Large intestine (tissue), 12 donors: Measurements from ENCODE around the gene C1orf105. TPM values are rescaled to one million over a fixed set of nuclear protein-coding genes. Genes with fewer than 3 reads are reported as not detected.
A peak's percentile ranks its signal among the peaks of the same experiment; 100 is the strongest.
"Not testable (repeated sequence)": the region's sequence is repeated elsewhere in the genome, so short reads cannot be mapped to it uniquely, and the experiment has no call there.

Experiments
- DNase-seq, 2 donors: peaks; one replicate each; pipeline versions ENCODE4 v3.0.0 to v3.0.0-alpha.2; 2013
- H3K27ac ChIP-seq: one replicate; pipeline ENCODE4 v1.5.1; 2013; ENCODE audit warnings: low read length
- H3K27me3 ChIP-seq: 2 replicates; pipeline ENCODE4 v1.6.1; 2013; ENCODE audit warnings: low read length; ENCODE audit not compliant: control insufficient read depth, insufficient read depth
- H3K36me3 ChIP-seq: 2 replicates; pipeline ENCODE4 v1.6.1; 2013; ENCODE audit warnings: low read length; ENCODE audit not compliant: control insufficient read depth, insufficient read depth
- H3K4me1 ChIP-seq: one replicate; pipeline ENCODE4 v1.6.1; 2013; ENCODE audit warnings: low read length; ENCODE audit not compliant: control insufficient read depth, insufficient read depth
- H3K4me3 ChIP-seq: one replicate; pipeline ENCODE4 v1.5.1; 2013; ENCODE audit warnings: low read length
- H3K9me3 ChIP-seq: one replicate; pipeline ENCODE4 v1.6.1; 2013; ENCODE audit warnings: mild to moderate bottlenecking, low read depth, low read length, moderate library complexity; ENCODE audit not compliant: control insufficient read depth
- WGBS: methylation state at CpG from one replicate; pipeline ENCODE4 v1.1.5; 2013; ENCODE audit warnings: low lambda C conversion rate; ENCODE audit not compliant: insufficient coverage; 5-methylcytosine and 5-hydroxymethylcytosine counted together
- long read RNA-seq, 11 donors: transcript quantifications; one replicate each; lab custom pipeline, GENCODE V29; 2026
- polyA plus RNA-seq: library from polyadenylated mRNA; unstranded; fragments of 120-200 nt; gene quantifications from one replicate; pipeline ENCODE4 v1.2.1, GENCODE V29; 2013

C1orf105 gene
- 2.4 TPM for polyA plus RNA-seq
- long read RNA-seq, donor 1: 0 reads
- long read RNA-seq, donor 2, partial matches to known transcripts: 0 of 1 reads
- long read RNA-seq, donor 2, other reads (novel, unspliced or antisense): 0 of 1 reads
- long read RNA-seq, donor 3: 0 reads
- long read RNA-seq, donor 4: 0 reads
- long read RNA-seq, donor 5: 0 reads
- long read RNA-seq, donor 6, partial matches to known transcripts: 0 of 1 reads
- long read RNA-seq, donor 6, other reads (novel, unspliced or antisense): 0 of 1 reads
- long read RNA-seq, donor 7: 0 reads
- long read RNA-seq, donor 8: 0 reads
- long read RNA-seq, donor 9, partial matches to known transcripts: 0 of 1 reads
- long read RNA-seq, donor 9, other reads (novel, unspliced or antisense): 0 of 1 reads
- long read RNA-seq, donor 10: 0 reads
- long read RNA-seq, donor 11: 0 reads

- 63% methylated on average over 1 of the region's 1 CpG for WGBS
These were observed at the start of gene C1orf105 for GRCh38 chr1:172420385-172420784. Gene C1orf105 (plus strand): TSS chr1:172420685. CDS start chr1:172420886, 201 bp downstream.

DNA sequence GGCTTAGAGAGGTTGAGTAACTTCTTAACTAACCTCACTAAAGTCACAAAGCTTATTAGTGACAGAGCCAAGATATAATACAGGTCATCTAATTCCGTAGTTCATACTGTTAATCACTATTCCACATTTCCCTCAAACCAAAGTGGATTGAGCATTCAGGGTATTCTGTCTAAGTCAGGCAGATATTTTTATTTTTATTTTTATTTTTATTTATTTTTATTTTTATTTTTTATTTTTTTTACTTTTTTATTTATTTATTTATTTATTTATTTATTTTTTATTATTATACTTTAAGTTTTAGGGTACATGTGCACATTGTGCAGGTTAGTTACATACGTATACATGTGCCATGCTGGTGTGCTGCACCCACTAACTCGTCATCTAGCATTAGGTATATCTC is 48.8 kb upstream of the C1orf105 start:
- not testable (repeated sequence) for DNase-seq, H3K36me3 ChIP-seq, H3K27ac ChIP-seq, H3K4me1 ChIP-seq, H3K4me3 ChIP-seq, H3K27me3 ChIP-seq
- peaks cover 10% of the 10 kb centered on the region for H3K9me3 ChIP-seq
- 100% methylated on average over 1 of the region's 3 CpGs for WGBS

More at GRCh38 chr1:172420385-172420784, at the start of gene C1orf105:
- DNase-seq: no peak
- Histone ChIP-seq H3K36me3 (no peaks in the 10 kb centered on the region), H3K27ac (no peak within 1 kb of the TSS), H3K9me3 (no peaks in the 10 kb centered on the region), H3K4me3 (no peak within 1 kb of the TSS), H3K4me1 (no peaks in the 10 kb centered on the region), H3K27me3 (no peaks in the 10 kb centered on the region)

- WGBS: 100% methylated on average over 1 of the region's 1 CpG
- Histone ChIP-seq H3K27ac (no peak overlapping the region), H3K4me1 (no peaks in the 10 kb centered on the region), H3K9me3 (no peaks in the 10 kb centered on the region), H3K27me3 (no peaks in the 10 kb centered on the region), H3K4me3 (no peak overlapping the region), H3K36me3 (no peaks in the 10 kb centered on the region)
- DNase-seq: no peak
These were observed 46.6 kb upstream of the C1orf105 start for GRCh38 chr1:172373864-172374263.

- WGBS: 83% methylated on average over 2 of the region's 2 CpGs
- no peaks in the 10 kb centered on the region for H3K4me1 ChIP-seq
- no peaks in the 10 kb centered on the region for H3K27me3 ChIP-seq
- no peaks in the 10 kb centered on the region for H3K36me3 ChIP-seq
- no peak overlapping the region for H3K27ac ChIP-seq
- H3K9me3 ChIP-seq: no peaks in the 10 kb centered on the region
- no peak overlapping the region for H3K4me3 ChIP-seq
- DNase-seq: no peak
These were observed 45.3 kb upstream of the C1orf105 start for GRCh38 chr1:172375211-172375631.

DNA sequence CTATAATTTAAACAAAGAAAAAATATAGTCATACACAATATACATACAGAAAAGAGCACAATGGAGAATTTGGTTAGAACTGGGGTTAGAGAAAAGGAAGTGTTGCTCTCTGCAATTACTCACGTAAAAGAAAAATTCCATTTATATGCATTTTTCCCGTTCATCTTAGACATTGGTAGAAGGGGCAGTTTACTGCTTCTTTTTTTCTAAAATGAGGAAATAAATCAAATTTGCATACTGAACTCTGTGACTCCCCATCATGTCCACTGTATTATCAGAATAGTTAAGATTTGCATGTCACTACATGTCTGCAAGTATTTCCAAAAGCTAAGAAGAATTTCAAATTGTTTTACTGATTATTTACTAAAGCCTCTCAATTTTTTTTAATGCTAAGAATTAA is 44.1 kb upstream of the C1orf105 start:
- H3K36me3 ChIP-seq: no peaks in the 10 kb centered on the region
- DNase-seq: no peak
- WGBS: no CpG with 5 or more reads among the region's 2 CpGs
- no peaks in the 10 kb centered on the region for H3K27me3 ChIP-seq
- no peaks in the 10 kb centered on the region for H3K4me1 ChIP-seq
- no peak overlapping the region for H3K4me3 ChIP-seq
- no peak overlapping the region for H3K27ac ChIP-seq
- H3K9me3 ChIP-seq: no peaks in the 10 kb centered on the region

GRCh38 chr1:172377565-172377964 is 42.9 kb upstream of the C1orf105 start:
- no peaks in the 10 kb centered on the region for H3K36me3 ChIP-seq
- H3K4me3 ChIP-seq: no peak overlapping the region
- H3K27ac ChIP-seq: no peak overlapping the region
- no peak for DNase-seq
- H3K27me3 ChIP-seq: no peaks in the 10 kb centered on the region
- no peaks in the 10 kb centered on the region for H3K9me3 ChIP-seq
- peaks cover 4% of the 10 kb centered on the region for H3K4me1 ChIP-seq

GRCh38 chr1:172378109-172378760 is 42.2 kb upstream of the C1orf105 start:
- Histone ChIP-seq H3K4me1 (peaks cover 7% of the 10 kb centered on the region), H3K9me3 (no peaks in the 10 kb centered on the region), H3K27ac (no peak overlapping the region), H3K4me3 (no peak overlapping the region), H3K36me3 (no peaks in the 10 kb centered on the region), H3K27me3 (no peaks in the 10 kb centered on the region)
- DNase-seq: no peak
- WGBS: no CpG with 5 or more reads among the region's 1 CpG

- no peak overlapping the region for H3K27ac ChIP-seq
These were observed 39.8 kb upstream of the C1orf105 start for GRCh38 chr1:172380441-172381244.

GRCh38 chr1:172381946-172382345 is 38.5 kb upstream of the C1orf105 start:
- no peaks in the 10 kb centered on the region for H3K36me3 ChIP-seq
- no peaks in the 10 kb centered on the region for H3K9me3 ChIP-seq
- no peaks in the 10 kb centered on the region for H3K27me3 ChIP-seq
- WGBS: no CpG with 5 or more reads among the region's 2 CpGs
- peak overlapping the region; percentile 41 for H3K27ac ChIP-seq
- peaks cover 7% of the 10 kb centered on the region for H3K4me1 ChIP-seq
- DNase-seq: no peak
- no peak overlapping the region for H3K4me3 ChIP-seq

More at GRCh38 chr1:172380441-172381244, 39.8 kb upstream of the C1orf105 start:
- no peak for DNase-seq
- 50% methylated on average over 2 of the region's 6 CpGs for WGBS
- Histone ChIP-seq H3K9me3 (no peaks in the 10 kb centered on the region), H3K4me3 (no peak overlapping the region), H3K36me3 (no peaks in the 10 kb centered on the region), H3K27me3 (no peaks in the 10 kb centered on the region), H3K4me1 (peaks cover 7% of the 10 kb centered on the region)

DNA sequence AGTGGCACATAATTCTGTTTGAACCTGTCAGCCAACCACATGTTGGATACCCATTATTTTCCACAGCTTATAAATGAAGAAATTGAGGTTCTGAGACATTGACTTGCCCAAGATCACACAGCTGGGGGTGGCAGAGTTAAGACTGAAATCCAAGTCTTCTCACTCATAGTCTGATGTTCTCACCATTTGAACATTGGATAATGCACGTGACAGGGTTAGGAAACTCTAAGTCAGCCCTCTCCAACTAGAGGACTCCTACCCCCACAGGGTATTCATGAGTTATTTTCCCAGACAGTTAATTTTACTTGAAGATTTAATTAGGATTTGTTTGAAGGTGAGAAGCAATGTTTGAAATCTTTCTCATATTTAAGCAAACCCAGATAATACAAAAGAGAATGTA is 38.1 kb upstream of the C1orf105 start:
- H3K27me3 ChIP-seq: no peaks in the 10 kb centered on the region
- no peaks in the 10 kb centered on the region for H3K9me3 ChIP-seq
- no peaks in the 10 kb centered on the region for H3K36me3 ChIP-seq
- no peak overlapping the region for H3K4me3 ChIP-seq
- peak overlapping the region; percentile 41 for H3K27ac ChIP-seq
- WGBS: no CpG with 5 or more reads among the region's 1 CpG
- H3K4me1 ChIP-seq: peaks cover 7% of the 10 kb centered on the region
- no peak for DNase-seq
